Stimulated activated CD8-positive, alpha-beta memory T cell treated with anti-CD3 and anti-CD28 coated beads, Interleukin-7, amount 100 ng/mL, for 4 hours (primary cell): Measurements from ENCODE around the gene AMN1.
"Not testable (repeated sequence)": the region's sequence is repeated elsewhere in the genome, so short reads cannot be mapped to it uniquely, and the experiment has no call there.

ENCODE experiments used
- DNase-seq, 2 donors: peaks; one replicate each; pipeline ENCODE4 v3.0.0-alpha.2; 2020; ENCODE audit warnings: low read depth in 2 of 2

Gene AMN1

GRCh38 chr12:31685801-31686200, 43.0 kb downstream of the AMN1 start:
- no peak for DNase-seq

- DNase-seq: peak; percentile 42 to 61
Measured at GRCh38 chr12:31682136-31682962, 46.5 kb downstream of the AMN1 start.

DNA sequence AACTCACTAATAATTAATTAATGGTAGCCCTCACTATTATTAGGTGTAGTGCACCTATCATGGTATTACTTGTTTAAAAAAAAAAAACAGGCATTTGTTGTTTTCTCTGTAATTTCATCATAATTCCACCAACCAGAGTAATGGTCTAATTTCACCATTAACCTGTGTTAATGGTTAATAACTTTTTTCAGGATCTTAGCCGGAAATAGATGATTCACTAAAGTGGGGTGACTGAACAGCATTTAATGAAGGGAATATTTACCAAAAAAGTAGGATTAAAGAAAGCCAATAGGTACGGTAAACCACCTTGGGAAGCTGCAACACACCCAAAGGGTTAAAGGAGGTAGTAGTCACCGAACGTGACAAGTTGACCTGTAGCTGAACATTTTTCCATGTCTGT, 56.3 kb downstream of the AMN1 start:
- DNase-seq: no peak

DNA sequence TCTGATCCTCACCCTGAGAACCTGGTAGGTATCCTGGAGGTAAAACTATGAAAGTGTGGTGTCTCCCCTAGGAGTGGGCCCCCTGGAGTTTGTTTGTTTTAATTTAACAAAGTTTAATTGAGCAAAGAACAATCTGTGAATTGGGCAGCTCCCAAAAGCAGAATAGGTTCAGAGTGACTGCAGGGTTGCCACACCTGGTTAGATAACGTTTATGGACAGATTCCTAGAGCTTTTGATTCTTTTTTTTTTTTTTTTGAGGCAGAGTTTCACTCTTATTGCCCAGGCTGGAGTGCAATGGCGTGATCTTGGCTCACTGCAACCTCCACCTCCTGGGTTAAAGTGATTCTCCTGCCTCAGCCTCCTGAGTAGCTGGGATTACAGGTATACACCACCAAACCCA, 59.2 kb downstream of the AMN1 start:
- not testable (repeated sequence) for DNase-seq

DNA sequence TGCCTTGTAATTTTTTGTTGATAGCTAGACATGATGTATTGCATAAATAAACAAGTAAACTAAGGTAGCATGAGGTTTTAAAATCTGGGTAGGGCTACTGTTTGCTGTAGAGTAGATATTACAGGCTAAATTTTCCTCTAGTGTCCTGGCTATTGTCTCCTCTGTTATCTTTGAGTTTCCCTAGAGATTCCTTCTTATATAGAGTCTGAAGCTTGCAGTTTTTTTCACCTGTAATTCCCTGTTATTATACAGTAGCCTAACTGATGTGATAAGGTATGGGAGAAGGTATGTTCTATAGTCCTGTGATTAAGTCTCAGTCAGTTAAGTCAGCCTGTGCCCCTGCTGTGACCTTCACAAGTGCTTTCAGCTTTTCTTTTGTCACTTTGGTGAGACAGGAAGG, 59.8 kb downstream of the AMN1 start:
- DNase-seq: no peak

DNA sequence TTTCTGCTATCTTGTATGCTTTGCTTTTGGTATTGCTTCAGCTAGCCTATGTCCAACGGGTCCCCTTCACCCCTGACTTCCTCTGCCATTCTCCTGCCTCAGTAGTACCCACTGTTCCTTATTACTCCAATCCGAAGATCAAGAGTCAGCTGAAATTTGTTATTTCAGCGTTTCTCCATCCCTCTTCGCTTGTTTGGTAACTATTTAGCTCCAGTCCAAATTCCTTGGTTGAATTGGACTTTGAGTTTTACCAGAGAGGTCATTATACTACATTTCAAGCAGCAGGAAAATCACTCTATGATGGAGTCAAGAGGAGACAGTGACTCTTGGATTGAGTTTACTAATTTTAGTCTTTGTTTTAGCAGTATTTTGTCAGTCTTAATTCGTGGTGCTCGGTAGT, 64.8 kb downstream of the AMN1 start:
- DNase-seq: no peak

DNA sequence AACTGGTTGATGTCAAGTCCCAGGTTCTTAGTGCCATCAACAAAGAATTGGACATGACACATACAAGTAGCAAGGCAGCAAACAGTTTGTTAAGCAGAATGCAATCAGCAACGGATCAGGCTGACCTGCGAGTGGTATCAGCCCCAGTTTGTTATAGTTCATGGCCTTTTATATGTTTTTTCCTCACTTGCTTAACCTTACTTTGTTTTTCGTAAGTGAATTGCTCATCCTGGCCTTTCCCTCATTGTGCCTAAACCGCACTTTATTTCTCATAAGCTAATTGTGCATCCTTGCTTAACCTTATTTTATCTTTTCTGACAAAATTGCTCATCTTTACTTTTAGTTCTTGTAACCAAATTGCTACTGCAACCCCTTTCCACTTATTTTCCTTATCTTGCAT, 65.2 kb downstream of the AMN1 start:
- DNase-seq: no peak

GRCh38 chr12:31662176-31662849, 66.5 kb downstream of the AMN1 start:
- no peak for DNase-seq

- DNase-seq: peak; percentile 88
Measured at GRCh38 chr12:31659087-31659942, 69.5 kb downstream of the AMN1 start, which contains the start of gene ETFBKMT. ETFBKMT (plus strand) TSS chr12:31659688; CDS start chr12:31661954, 2,266 bp downstream.

DNA sequence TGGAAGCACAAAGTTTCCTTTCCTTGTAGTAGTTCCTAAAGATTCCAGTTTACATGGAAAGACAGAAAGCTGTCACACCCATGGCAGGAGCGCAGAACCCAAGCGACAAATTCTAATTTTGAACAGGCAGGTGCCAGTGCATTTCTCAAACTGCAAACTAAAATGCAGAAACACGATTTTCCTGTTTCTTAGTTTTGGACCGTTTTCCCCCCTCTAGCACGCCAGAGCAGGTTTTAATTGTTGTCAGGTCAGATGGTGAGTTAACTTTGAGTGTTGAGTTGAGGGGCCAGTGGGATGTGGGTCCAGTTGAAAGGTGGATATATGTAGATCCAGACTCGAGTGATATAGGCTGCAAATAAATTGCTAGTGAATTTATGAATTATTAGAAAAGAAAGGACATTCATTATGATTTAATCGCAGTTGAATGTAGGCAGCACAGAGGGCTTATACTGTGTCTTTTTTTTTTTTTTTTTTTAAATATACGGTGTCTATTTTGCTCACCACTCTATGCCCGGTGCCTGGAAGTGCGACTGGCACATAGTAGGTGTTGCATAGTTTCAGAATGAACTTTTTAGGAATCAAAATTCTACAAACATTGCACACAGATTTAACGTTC, 70.2 kb downstream of the AMN1 start:
- DNase-seq: no peak

DNA sequence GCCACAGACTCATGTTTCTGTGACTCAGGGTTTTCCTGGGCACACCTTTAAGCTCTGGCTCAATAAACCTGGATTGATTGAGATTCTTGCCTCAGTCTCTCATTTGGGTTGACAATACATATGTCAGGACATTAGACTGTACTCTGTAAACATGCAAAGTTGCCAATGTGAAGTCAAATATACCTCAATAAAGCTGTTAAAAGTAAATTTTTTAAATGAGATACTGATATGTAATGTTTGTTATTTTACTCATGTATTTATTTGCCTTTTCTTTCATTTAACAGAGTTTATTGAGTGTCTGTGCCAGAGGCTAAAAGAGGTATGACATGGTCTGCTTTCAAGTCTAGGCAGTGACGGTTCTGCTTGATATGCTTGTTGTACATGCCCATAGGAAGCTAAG, 73.0 kb downstream of the AMN1 start:
- DNase-seq: no peak

DNA sequence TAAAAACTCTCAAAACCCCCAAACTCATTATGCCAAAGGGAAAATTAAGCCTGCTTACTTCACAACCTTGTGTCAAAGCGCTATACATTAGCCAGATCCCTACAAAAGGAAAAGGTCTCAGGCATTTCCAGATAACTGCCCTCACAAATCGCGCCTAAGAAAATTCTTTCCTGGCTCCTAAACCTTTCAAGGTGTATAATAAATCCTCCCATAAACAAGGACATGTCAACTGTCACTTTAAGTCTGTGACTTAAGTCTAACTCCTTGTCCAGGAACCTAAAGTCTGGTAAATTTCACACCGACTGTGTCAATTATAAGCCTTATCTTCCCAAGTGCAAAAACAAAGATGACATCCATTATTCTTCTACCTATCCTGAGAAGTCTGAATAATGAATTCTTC, 73.6 kb downstream of the AMN1 start:
- DNase-seq: no peak

- no peak for DNase-seq
Measured at GRCh38 chr12:31651893-31652521, 76.8 kb downstream of the AMN1 start.

- no peak for DNase-seq
Measured at GRCh38 chr12:31650918-31651317, 77.9 kb downstream of the AMN1 start.

- DNase-seq: no peak
Measured at GRCh38 chr12:31647086-31647491, 81.7 kb downstream of the AMN1 start.

- no peak for DNase-seq
Measured at GRCh38 chr12:31645924-31646323, 82.9 kb downstream of the AMN1 start.

DNA sequence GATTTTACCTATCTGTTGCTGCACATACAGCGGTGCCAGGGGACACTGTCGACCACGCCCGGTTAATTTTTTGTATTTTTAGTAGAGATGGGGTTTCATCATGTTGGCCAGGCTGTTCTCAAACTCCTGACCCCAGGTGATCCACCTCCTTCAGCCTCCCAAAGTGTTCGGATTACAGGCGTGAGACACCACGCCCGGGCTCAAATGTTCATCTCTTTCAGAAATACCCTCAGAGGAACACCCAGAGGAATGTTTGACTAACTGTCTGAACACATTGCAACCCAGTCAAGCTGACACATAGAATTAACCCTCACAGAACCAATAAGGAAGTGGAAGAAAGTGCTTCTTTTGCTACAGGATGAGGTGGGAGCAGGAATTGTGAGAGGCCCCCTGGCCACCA, 84.3 kb downstream of the AMN1 start:
- DNase-seq: no peak

- DNase-seq: no peak
Measured at GRCh38 chr12:31641509-31642090, 87.2 kb downstream of the AMN1 start.

- no peak for DNase-seq
Measured at GRCh38 chr12:31634620-31635019, 94.2 kb downstream of the AMN1 start.

- no peak for DNase-seq
Measured at GRCh38 chr12:31633464-31633863, 95.4 kb downstream of the AMN1 start.

DNA sequence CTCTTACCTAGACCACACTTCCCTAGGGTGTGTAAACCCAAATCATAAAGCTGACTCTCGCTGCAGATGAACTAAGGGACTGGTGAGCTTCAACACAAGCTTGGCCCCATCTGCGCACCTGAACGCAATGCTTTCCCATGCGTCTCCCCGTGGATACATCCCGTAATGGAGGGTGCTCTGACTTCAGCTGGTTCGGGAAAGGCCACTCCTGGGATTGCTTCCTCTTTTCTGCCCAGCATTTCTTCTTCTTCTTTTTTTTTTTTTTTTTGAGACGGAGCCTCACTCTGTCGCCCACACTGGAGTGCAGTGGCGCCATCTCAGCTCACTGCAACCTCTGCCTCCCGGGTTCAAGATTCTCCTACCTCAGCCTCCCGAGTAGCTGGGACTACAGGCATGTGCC, 97.0 kb downstream of the AMN1 start:
- DNase-seq: no peak
